ENCODE results near the gene HARS2. TPM values are rescaled to one million over a fixed set of nuclear protein-coding genes. Genes with fewer than 3 reads are reported as not detected.
A peak's percentile ranks its signal among the peaks of the same experiment; 100 is the strongest.
"Not testable (repeated sequence)": the region's sequence is repeated elsewhere in the genome, so short reads cannot be mapped to it uniquely, and the experiment has no call there.

HARS2 gene
- total and polyA plus RNA-seq, 4 donors = 15.6 to 37.2 (median 21.7) TPM

DNA sequence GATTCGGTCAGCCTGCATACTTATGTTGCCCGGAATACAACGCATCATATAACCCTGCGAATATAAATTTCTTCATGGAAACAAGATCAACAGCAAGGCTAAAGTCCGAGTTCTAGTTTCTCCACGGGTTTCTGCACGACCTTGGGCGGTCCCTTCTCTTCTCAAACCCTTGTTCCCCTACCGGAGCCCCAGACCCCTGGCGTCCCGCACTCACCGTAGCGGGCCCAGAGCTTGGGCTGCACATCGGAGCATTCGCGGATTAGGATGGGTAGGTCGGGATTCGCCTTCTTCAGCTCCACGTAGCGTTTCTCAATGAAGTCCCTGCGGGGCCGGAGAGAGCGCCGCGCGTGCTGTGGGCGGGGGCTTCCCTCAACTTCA is 44.2 kb upstream of the HARS2 start:
- Histone ChIP-seq H3K27ac (ENCODE audit: low read depth in 1 of 2, low read length in 1 of 2) (peak overlapping the region; percentile 88 to 95), H3K4me3 (peak overlapping the region; percentile 92), H3K36me3 (ENCODE audit: control insufficient read depth in 4 of 4, insufficient read depth in 4 of 4, low read length in 4 of 4) (peaks cover 5 to 41% (median 32%) of the 10 kb centered on the region in 4 donors), H3K4me1 (ENCODE audit: control insufficient read depth in 5 of 5, insufficient read depth in 5 of 5, low read length in 5 of 5) (peaks cover 0 to 15% (median 5%) of the 10 kb centered on the region in 5 donors), H3K9ac (ENCODE audit: insufficient read depth in 1 of 2, low read length in 2 of 2) (peak overlapping the region in 1 of 2 donors; percentile 61), H3K27me3 (ENCODE audit: control insufficient read depth in 3 of 3, insufficient read depth in 3 of 3, low read length in 2 of 3) (no peaks in the 10 kb centered on the region), H3K9me3 (ENCODE audit: control insufficient read depth in 4 of 4, insufficient read depth in 3 of 4, low read length in 3 of 4) (no peaks in the 10 kb centered on the region)
- ATAC-seq (ENCODE audit: insufficient read depth, low FRiP score) = peak; percentile 3
- TF ChIP-seq CTCF (IDR thresholded peaks at IDR 0.05; ENCODE audit: control extremely low read depth, extremely low read depth) = no peak
- 0 to 1% methylated on average over 27 of the region's 27 CpGs for WGBS, 2 donors
- DNase-seq = no peak

DNA sequence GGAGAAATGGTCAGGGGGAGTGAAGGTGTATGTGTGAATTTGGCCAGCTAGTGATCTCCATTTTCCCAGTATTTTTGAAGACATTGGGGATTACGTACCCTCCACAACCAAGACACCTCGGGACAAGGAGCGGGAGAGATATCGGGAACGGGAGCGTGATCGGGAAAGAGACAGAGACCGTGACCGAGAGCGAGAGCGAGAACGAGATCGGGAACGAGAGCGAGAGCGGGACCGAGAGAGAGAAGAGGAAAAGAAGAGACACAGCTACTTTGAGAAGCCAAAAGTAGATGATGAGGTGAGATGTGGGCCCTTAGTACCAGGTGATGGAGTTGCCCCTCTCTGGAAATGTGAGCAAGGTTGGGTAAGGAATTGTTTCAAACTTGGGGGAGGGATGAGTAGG is 32.4 kb upstream of the HARS2 start:
- H3K4me3 ChIP-seq = no peak overlapping the region
- no peaks in the 10 kb centered on the region for H3K9me3 ChIP-seq (ENCODE audit: control insufficient read depth in 4 of 4, insufficient read depth in 3 of 4, low read length in 3 of 4)
- H3K4me1 ChIP-seq (ENCODE audit: control insufficient read depth in 5 of 5, insufficient read depth in 5 of 5, low read length in 5 of 5) = peaks cover 0 to 2% (median 0%) of the 10 kb centered on the region in 5 donors
- peaks cover 51 to 64% (median 55%) of the 10 kb centered on the region in 4 donors for H3K36me3 ChIP-seq (ENCODE audit: control insufficient read depth in 4 of 4, insufficient read depth in 4 of 4, low read length in 4 of 4)
- no peak overlapping the region for H3K9ac ChIP-seq (ENCODE audit: insufficient read depth in 1 of 2, low read length in 2 of 2)
- TF ChIP-seq CTCF (IDR thresholded peaks at IDR 0.05; ENCODE audit: control extremely low read depth, extremely low read depth) = no peak
- DNase-seq = no peak
- ATAC-seq (ENCODE audit: insufficient read depth, low FRiP score) = no peak
- 97 to 98% methylated on average over 17 of the region's 17 CpGs for WGBS, 2 donors
- H3K27me3 ChIP-seq (ENCODE audit: control insufficient read depth in 3 of 3, insufficient read depth in 3 of 3, low read length in 2 of 3) = no peaks in the 10 kb centered on the region
- no peak overlapping the region for H3K27ac ChIP-seq (ENCODE audit: low read depth in 1 of 2, low read length in 1 of 2)

DNA sequence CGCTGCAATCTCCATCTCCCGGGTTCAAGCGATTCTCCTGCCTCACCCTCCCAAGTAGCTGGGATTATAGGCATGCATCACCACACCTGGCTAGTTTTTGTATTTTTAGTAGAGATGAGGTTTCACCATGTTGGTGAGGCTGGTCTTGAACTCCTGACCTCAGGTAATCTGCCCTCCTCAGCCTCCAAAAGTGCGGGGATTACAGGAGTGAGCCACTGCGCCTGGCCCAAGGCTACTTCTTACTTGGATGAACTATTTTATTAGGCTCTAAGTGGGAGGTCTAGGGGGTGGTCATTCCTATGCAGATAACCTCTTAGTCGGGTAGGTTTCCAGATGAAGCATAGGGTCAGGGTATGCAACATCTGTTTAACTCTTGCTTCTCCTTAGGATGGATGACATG is 30.9 kb upstream of the HARS2 start:
- not testable (repeated sequence) for H3K4me1 ChIP-seq (ENCODE audit: control insufficient read depth in 5 of 5, insufficient read depth in 5 of 5, low read length in 5 of 5); H3K27me3 ChIP-seq (ENCODE audit: control insufficient read depth in 3 of 3, insufficient read depth in 3 of 3, low read length in 2 of 3); ATAC-seq (ENCODE audit: insufficient read depth, low FRiP score); H3K9ac ChIP-seq (ENCODE audit: insufficient read depth in 1 of 2, low read length in 2 of 2); DNase-seq; H3K9me3 ChIP-seq (ENCODE audit: control insufficient read depth in 4 of 4, insufficient read depth in 3 of 4, low read length in 3 of 4); H3K4me3 ChIP-seq; H3K27ac ChIP-seq (ENCODE audit: low read depth in 1 of 2, low read length in 1 of 2)
- peaks cover 36 to 58% (median 48%) of the 10 kb centered on the region in 4 donors for H3K36me3 ChIP-seq (ENCODE audit: control insufficient read depth in 4 of 4, insufficient read depth in 4 of 4, low read length in 4 of 4)
- 89 to 90% methylated on average over 6 of the region's 6 CpGs for WGBS, 2 donors

DNA sequence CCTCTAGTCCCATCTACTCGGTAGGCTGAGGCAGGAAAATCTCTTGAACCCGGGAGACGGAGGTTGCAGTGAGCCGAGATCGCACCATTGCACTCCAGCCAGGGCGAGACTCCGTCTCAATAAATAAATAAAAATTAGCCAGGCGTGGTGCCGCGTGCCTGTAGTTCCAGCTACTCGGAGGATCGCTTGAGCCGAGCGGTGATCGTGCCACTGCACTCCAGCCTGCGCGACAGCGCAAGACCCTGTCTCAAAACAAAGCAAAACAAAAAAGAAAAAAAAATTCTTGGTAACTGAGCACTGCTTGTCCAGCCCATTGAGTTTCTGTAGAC is 27.3 kb upstream of the HARS2 start:
- no peak for TF ChIP-seq CTCF (IDR thresholded peaks at IDR 0.05; ENCODE audit: control extremely low read depth, extremely low read depth)
- Histone ChIP-seq H3K4me1 (ENCODE audit: control insufficient read depth in 5 of 5, insufficient read depth in 5 of 5, low read length in 5 of 5) (peaks cover 0 to 10% (median 3%) of the 10 kb centered on the region in 5 donors), H3K27ac (ENCODE audit: low read depth in 1 of 2, low read length in 1 of 2) (peak overlapping the region; percentile 91 to 96), H3K4me3 (peak overlapping the region; percentile 45), H3K27me3 (ENCODE audit: control insufficient read depth in 3 of 3, insufficient read depth in 3 of 3, low read length in 2 of 3) (no peaks in the 10 kb centered on the region), H3K9me3 (ENCODE audit: control insufficient read depth in 4 of 4, insufficient read depth in 3 of 4, low read length in 3 of 4) (no peaks in the 10 kb centered on the region), H3K9ac (ENCODE audit: insufficient read depth in 1 of 2, low read length in 2 of 2) (peak overlapping the region in 1 of 2 donors; percentile 78), H3K36me3 (ENCODE audit: control insufficient read depth in 4 of 4, insufficient read depth in 4 of 4, low read length in 4 of 4) (peaks cover 30 to 44% (median 39%) of the 10 kb centered on the region in 4 donors)
- DNase-seq (no peak), ATAC-seq (ENCODE audit: insufficient read depth, low FRiP score) (peak; percentile 4)
- WGBS, 2 donors = 12 to 18% methylated on average over 18 of the region's 18 CpGs

Measured in lung (tissue), 12 donors.